ENCODE data around the gene CHPF. TPM values are rescaled to one million over a fixed set of nuclear protein-coding genes. Genes with fewer than 3 reads are reported as not detected.

Gene CHPF
- total RNA-seq, 4 donors from 2014 or later, result 36.0 to 66.0 (median 54.8) TPM

GRCh38 chr2:219524817-219525216, 18.8 kb downstream of the CHPF start:
- Histone ChIP-seq H3K9me3 (no peaks in the 10 kb centered on the region), H3K4me3 (no peak overlapping the region), H3K27ac (no peak overlapping the region), H3K4me1 (peaks cover 0 to 34% (median 29%) of the 10 kb centered on the region in 3 donors), H3K36me3 (no peaks in the 10 kb centered on the region), H3K27me3 (peaks cover 61% of the 10 kb centered on the region)
- WGBS, 2 donors (ENCODE audit: low coverage in 1 of 2), result 80 to 100% methylated on average over 1 of the region's 2 CpGs
- ATAC-seq, result no peak
- TF ChIP-seq EP300 (IDR thresholded peaks at IDR 0.05), result no peak
- TF ChIP-seq POLR2A (IDR thresholded peaks at IDR 0.05), result no peak
- TF ChIP-seq POLR2AphosphoS5 (IDR thresholded peaks at IDR 0.05), result no peak
- no peak for TF ChIP-seq CTCF (IDR thresholded peaks at IDR 0.05)

- no peaks in the 10 kb centered on the region for H3K36me3 ChIP-seq
- H3K9me3 ChIP-seq, result no peaks in the 10 kb centered on the region
- no peak for ATAC-seq
- TF ChIP-seq EP300 (IDR thresholded peaks at IDR 0.05) (no peak), POLR2A (IDR thresholded peaks at IDR 0.05) (no peak), POLR2AphosphoS5 (IDR thresholded peaks at IDR 0.05) (no peak), CTCF (IDR thresholded peaks at IDR 0.05) (no peak)
- peaks cover 47% of the 10 kb centered on the region for H3K27me3 ChIP-seq
- H3K4me1 ChIP-seq, result peaks cover 0 to 31% (median 27%) of the 10 kb centered on the region in 3 donors
- peak overlapping the region; percentile 5 to 90 (median 82) for H3K27ac ChIP-seq
- peak overlapping the region; percentile 1 to 48 for H3K4me3 ChIP-seq
- 27 to 32% methylated on average over 3 to 10 of the region's 24 CpGs for WGBS, 2 donors (ENCODE audit: low coverage in 1 of 2)
Measured at GRCh38 chr2:219523031-219523671, 20.5 kb downstream of the CHPF start.

- WGBS, 2 donors (ENCODE audit: low coverage in 1 of 2), result 5 to 7% methylated on average over 8 to 21 of the region's 70 CpGs
- ATAC-seq, result peak; percentile 52
- H3K36me3 ChIP-seq, result no peaks in the 10 kb centered on the region
- H3K4me3 ChIP-seq, result peak overlapping the region; percentile 1 to 48
- TF ChIP-seq POLR2AphosphoS5 (IDR thresholded peaks at IDR 0.05) (peak; percentile 61), POLR2A (IDR thresholded peaks at IDR 0.05) (no peak), CTCF (IDR thresholded peaks at IDR 0.05) (peak in 1 of 4 experiments; percentile 31), EP300 (IDR thresholded peaks at IDR 0.05) (no peak)
- H3K9me3 ChIP-seq, result no peaks in the 10 kb centered on the region
- H3K27me3 ChIP-seq, result peaks cover 51% of the 10 kb centered on the region
- peaks cover 0 to 37% (median 27%) of the 10 kb centered on the region in 3 donors for H3K4me1 ChIP-seq
- H3K27ac ChIP-seq, result peak overlapping the region; percentile 5 to 90 (median 82)
Measured at GRCh38 chr2:219522111-219523030, 21.2 kb downstream of the CHPF start.

- ATAC-seq, result peak; percentile 28
- Histone ChIP-seq H3K27me3 (peaks cover 53% of the 10 kb centered on the region), H3K4me3 (no peak overlapping the region), H3K27ac (peak overlapping the region in 3 of 4 donors; percentile 78 to 90 (median 86)), H3K36me3 (no peaks in the 10 kb centered on the region), H3K9me3 (no peaks in the 10 kb centered on the region), H3K4me1 (peaks cover 0 to 40% (median 27%) of the 10 kb centered on the region in 3 donors)
- WGBS, 2 donors (ENCODE audit: low coverage in 1 of 2), result 13 to 21% methylated on average over 6 of the region's 14 CpGs
- TF ChIP-seq POLR2AphosphoS5 (IDR thresholded peaks at IDR 0.05) (no peak), CTCF (IDR thresholded peaks at IDR 0.05) (peak in 3 of 4 experiments; percentile 68 to 81 (median 75))
Measured at GRCh38 chr2:219521066-219521880, 22.3 kb downstream of the CHPF start.

Measured in gastroesophageal sphincter (tissue), 4 donors.